Endothelial cell (in vitro differentiated cells): ENCODE results near the gene COL11A2. TPM values are rescaled to one million over a fixed set of nuclear protein-coding genes. Genes with fewer than 3 reads are reported as not detected.
"Not testable (repeated sequence)": the region's sequence is repeated elsewhere in the genome, so short reads cannot be mapped to it uniquely, and the experiment has no call there.

Source experiments
- DNase-seq: peaks from one replicate; pipeline ENCODE4 v3.0.0; 2021; ENCODE audit warnings: low spot score
- H3K27ac Mint-ChIP-seq: one replicate; pipeline ENCODE4 v1.8.0; 2021; ENCODE audit warnings: mixed read lengths, inconsistent platforms; ENCODE audit not compliant: unreplicated experiment
- H3K27me3 Mint-ChIP-seq: one replicate; pipeline ENCODE4 v1.8.0; 2021; ENCODE audit warnings: mild to moderate bottlenecking, moderate library complexity, mixed read lengths, inconsistent platforms; ENCODE audit not compliant: unreplicated experiment
- H3K36me3 Mint-ChIP-seq: one replicate; pipeline ENCODE4 v1.8.0; 2021; ENCODE audit warnings: mild to moderate bottlenecking, low read depth, mixed read lengths, inconsistent platforms; ENCODE audit not compliant: unreplicated experiment
- H3K4me1 Mint-ChIP-seq: one replicate; pipeline ENCODE4 v1.8.0; 2021; ENCODE audit warnings: mild to moderate bottlenecking, mixed read lengths, inconsistent platforms; ENCODE audit not compliant: unreplicated experiment
- H3K4me3 Mint-ChIP-seq: one replicate; pipeline ENCODE4 v1.8.0; 2021; ENCODE audit warnings: mild to moderate bottlenecking, mixed read lengths, inconsistent platforms; ENCODE audit not compliant: unreplicated experiment
- H3K9me3 Mint-ChIP-seq: one replicate; pipeline ENCODE4 v1.8.0; 2021; ENCODE audit warnings: mixed read lengths, inconsistent platforms; ENCODE audit not compliant: unreplicated experiment
- total RNA-seq: library from RNA; stranded (reverse); fragmentation: NEBNext Ultra II Directional; extraction: Animal tissue kit (Norgen Biotek cat#: 25700); gene quantifications from one replicate; pipeline ENCODE4 v1.2.1, GENCODE V29; 2021; ENCODE audit not compliant: unreplicated experiment
- TF ChIP-seq, protein P1 (sequence below): fragments of 200-600 bp; sonication (generic); IDR thresholded peaks from one replicate; pipeline ENCODE4 v1.5.0; 2021; ENCODE audit warnings: antibody characterized with exemption; ENCODE audit not compliant: unreplicated experiment

The COL11A2 gene
- total RNA-seq, 1 donor from 2014 or later = 127 TPM

DNA sequence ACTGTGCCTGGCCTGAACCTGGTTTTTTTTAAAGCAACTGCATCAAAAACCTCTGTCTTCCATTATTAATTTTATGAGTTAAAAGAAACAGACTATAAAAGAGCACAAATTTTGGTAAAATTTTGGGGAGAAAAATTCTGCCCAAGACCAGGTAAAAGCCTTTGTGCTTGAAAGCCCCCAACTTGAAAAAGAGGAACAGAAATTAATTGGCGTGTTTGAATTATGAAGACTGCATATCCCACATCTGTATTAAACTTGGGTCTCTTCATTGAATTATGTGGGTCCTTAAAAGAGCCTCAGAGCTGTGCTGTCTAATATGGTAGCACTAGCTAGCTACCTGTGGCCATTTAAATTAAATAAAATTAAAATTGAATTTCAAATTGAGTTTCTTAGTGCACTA lies 41.2 kb downstream of the COL11A2 start:
- Mint-ChIP-seq H3K4me3 (no peak overlapping the region), H3K36me3 (peaks cover 4% of the 10 kb centered on the region), H3K27ac (no peak overlapping the region), H3K9me3 (peaks cover 10% of the 10 kb centered on the region), H3K4me1 (no peaks in the 10 kb centered on the region), H3K27me3 (peaks cover 1% of the 10 kb centered on the region)
- no peak for DNase-seq
- TF ChIP-seq, protein P1, sequence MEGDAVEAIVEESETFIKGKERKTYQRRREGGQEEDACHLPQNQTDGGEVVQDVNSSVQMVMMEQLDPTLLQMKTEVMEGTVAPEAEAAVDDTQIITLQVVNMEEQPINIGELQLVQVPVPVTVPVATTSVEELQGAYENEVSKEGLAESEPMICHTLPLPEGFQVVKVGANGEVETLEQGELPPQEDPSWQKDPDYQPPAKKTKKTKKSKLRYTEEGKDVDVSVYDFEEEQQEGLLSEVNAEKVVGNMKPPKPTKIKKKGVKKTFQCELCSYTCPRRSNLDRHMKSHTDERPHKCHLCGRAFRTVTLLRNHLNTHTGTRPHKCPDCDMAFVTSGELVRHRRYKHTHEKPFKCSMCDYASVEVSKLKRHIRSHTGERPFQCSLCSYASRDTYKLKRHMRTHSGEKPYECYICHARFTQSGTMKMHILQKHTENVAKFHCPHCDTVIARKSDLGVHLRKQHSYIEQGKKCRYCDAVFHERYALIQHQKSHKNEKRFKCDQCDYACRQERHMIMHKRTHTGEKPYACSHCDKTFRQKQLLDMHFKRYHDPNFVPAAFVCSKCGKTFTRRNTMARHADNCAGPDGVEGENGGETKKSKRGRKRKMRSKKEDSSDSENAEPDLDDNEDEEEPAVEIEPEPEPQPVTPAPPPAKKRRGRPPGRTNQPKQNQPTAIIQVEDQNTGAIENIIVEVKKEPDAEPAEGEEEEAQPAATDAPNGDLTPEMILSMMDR = no peak

GRCh38 chr6:33150560-33150959 lies 41.7 kb downstream of the COL11A2 start:
- H3K36me3 Mint-ChIP-seq, H3K27me3 Mint-ChIP-seq, H3K4me1 Mint-ChIP-seq, H3K27ac Mint-ChIP-seq, H3K4me3 Mint-ChIP-seq, DNase-seq, H3K9me3 Mint-ChIP-seq: not testable (repeated sequence)

- no peak for DNase-seq
- no peak overlapping the region for H3K4me3 Mint-ChIP-seq
- H3K36me3 Mint-ChIP-seq = peaks cover 4% of the 10 kb centered on the region
- H3K27me3 Mint-ChIP-seq = peaks cover 1% of the 10 kb centered on the region
- peaks cover 5% of the 10 kb centered on the region for H3K4me1 Mint-ChIP-seq
- no peak overlapping the region for H3K27ac Mint-ChIP-seq
- TF ChIP-seq, protein P1 = peak; percentile 76
- peaks cover 10% of the 10 kb centered on the region for H3K9me3 Mint-ChIP-seq
These were observed 44.2 kb downstream of the COL11A2 start for GRCh38 chr6:33147807-33148666.

DNA sequence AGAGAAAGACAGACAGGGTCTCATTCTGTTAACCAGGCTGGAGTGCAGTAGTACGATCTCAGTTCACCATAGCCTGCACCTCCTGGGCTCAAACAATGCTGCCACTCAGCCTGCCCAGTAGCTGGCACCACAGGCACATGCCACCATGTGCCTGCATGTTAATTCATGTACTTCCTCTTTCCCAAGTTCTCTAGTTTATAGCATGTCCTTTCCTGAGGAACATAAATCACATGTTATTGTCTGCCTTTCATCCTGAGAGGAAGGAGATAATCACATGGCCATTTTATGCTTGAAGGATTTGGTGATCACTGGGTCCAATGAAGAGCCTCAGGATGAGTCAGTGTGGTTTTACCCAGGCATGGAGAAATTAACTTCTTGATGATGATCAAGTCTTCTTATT lies 47.9 kb downstream of the COL11A2 start:
- peaks cover 4% of the 10 kb centered on the region for H3K27me3 Mint-ChIP-seq
- DNase-seq = no peak
- peaks cover 16% of the 10 kb centered on the region for H3K4me1 Mint-ChIP-seq
- no peaks in the 10 kb centered on the region for H3K36me3 Mint-ChIP-seq
- H3K4me3 Mint-ChIP-seq = no peak overlapping the region
- no peak overlapping the region for H3K27ac Mint-ChIP-seq
- H3K9me3 Mint-ChIP-seq = no peaks in the 10 kb centered on the region
- TF ChIP-seq, protein P1 = no peak

- peaks cover 16% of the 10 kb centered on the region for H3K4me1 Mint-ChIP-seq
- H3K4me3 Mint-ChIP-seq = no peak overlapping the region
- TF ChIP-seq, protein P1 = peak; percentile 36
- no peak for DNase-seq
- H3K27ac Mint-ChIP-seq = no peak overlapping the region
- H3K27me3 Mint-ChIP-seq = peaks cover 4% of the 10 kb centered on the region
- no peaks in the 10 kb centered on the region for H3K36me3 Mint-ChIP-seq
- no peaks in the 10 kb centered on the region for H3K9me3 Mint-ChIP-seq
These were observed 49.0 kb downstream of the COL11A2 start for GRCh38 chr6:33143113-33143770.
